ENCODE results near the gene DLG2.

The DLG2 gene

DNA sequence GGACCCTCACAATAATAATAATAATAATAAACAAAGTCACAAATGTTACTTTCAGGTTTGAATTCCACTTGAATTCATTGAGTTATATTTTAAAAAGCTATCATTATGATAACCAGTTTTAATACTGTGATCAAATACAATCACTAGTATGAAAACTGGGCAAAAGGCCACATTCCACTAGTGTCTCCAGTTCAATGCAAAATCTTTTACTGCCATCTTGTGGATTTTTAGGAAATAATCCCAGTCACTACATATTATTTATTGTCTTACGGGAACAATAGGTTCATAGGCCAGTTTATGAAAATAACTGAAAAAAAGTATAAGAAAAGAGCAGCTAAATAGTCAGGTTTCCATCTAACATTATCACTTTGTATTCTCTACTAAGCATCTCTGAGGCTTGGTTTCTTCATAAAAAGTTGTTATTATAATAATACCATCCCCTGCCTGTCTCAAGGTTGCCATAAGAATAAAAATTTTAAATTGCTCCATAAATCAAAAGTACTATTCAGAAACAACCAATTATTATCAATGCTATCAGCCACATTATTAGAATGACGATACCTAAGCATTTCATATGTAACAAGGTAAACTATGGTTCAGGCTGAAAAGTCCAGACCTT, 1807.1 kb downstream of the DLG2 start:
- Histone ChIP-seq H3K27me3 (replicated peaks in 2 of 5; ENCODE audit: control insufficient read depth in 4 of 5, insufficient read depth in 5 of 5, low read length in 4 of 5) (peaks cover 0 to 2% (median 0%) of the 10 kb centered on the region in 5 experiments), H3K36me3 (ENCODE audit: control insufficient read depth in 4 of 4, insufficient read depth in 4 of 4, low read length in 3 of 4) (no peaks in the 10 kb centered on the region), H3K9me3 (ENCODE audit: control extremely low read depth in 1 of 5, control insufficient read depth in 4 of 5, insufficient read depth in 2 of 5, low read depth in 1 of 5, low read length in 4 of 5) (no peaks in the 10 kb centered on the region), H3K27ac (ENCODE audit: insufficient read depth in 1 of 2, low read depth in 1 of 2, low read length in 2 of 2, poor library complexity in 1 of 2, severe bottlenecking in 2 of 2) (no peak overlapping the region), H3K4me3 (ENCODE audit: control insufficient read depth in 1 of 7, extremely low read depth in 1 of 7, insufficient read depth in 4 of 7, low read depth in 2 of 7, low read length in 6 of 7) (no peak overlapping the region), H3K4me1 (ENCODE audit: control extremely low read depth in 1 of 4, control insufficient read depth in 4 of 4, insufficient read depth in 4 of 4, low read length in 3 of 4) (no peaks in the 10 kb centered on the region)
- DNase-seq: peak; percentile 44 to 65 (median 58)
- CTCF ChIA-PET: interaction anchor here (0.9 to 4.2 kb wide), 13 partner anchors 10 to 1099 kb away, joined by 3 to 23 read pairs (median 4); no protein-coding TSS in a partner anchor
- POLR2A ChIA-PET: interaction anchor here (1.1 kb wide), 1 partner anchor 528 kb away, joined by 4 read pairs; no protein-coding TSS in a partner anchor
- WGBS (ENCODE audit: insufficient coverage): no CpG with 5 or more reads among the region's 2 CpGs

DNA sequence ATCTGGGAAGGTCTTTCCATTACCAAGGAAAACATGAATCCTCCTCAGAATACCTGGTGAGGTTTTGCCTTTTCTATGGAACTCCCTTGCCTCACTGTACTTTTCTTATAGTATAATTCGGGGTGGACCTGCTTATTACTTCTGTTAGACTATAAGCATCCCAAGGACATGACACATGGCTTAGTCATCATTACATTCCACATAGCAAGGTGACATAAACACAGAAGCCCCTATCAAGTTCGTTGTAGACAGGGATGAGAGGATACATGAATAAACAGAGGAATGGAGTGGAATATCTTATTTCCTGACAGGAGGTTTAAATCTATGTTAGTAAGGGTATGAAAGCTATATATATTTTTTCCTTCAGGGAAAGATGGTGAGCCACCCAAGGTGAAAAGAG, 1808.8 kb downstream of the DLG2 start:
- Histone ChIP-seq H3K27ac (ENCODE audit: insufficient read depth in 1 of 2, low read depth in 1 of 2, low read length in 2 of 2, poor library complexity in 1 of 2, severe bottlenecking in 2 of 2) (no peak overlapping the region), H3K4me3 (ENCODE audit: control insufficient read depth in 1 of 7, extremely low read depth in 1 of 7, insufficient read depth in 4 of 7, low read depth in 2 of 7, low read length in 6 of 7) (no peak overlapping the region), H3K4me1 (ENCODE audit: control extremely low read depth in 1 of 4, control insufficient read depth in 4 of 4, insufficient read depth in 4 of 4, low read length in 3 of 4) (no peaks in the 10 kb centered on the region), H3K36me3 (ENCODE audit: control insufficient read depth in 4 of 4, insufficient read depth in 4 of 4, low read length in 3 of 4) (no peaks in the 10 kb centered on the region), H3K9me3 (ENCODE audit: control extremely low read depth in 1 of 5, control insufficient read depth in 4 of 5, insufficient read depth in 2 of 5, low read depth in 1 of 5, low read length in 4 of 5) (no peaks in the 10 kb centered on the region), H3K27me3 (replicated peaks in 2 of 5; ENCODE audit: control insufficient read depth in 4 of 5, insufficient read depth in 5 of 5, low read length in 4 of 5) (peaks cover 0 to 3% (median 0%) of the 10 kb centered on the region in 5 experiments)
- ChIA-PET CTCF (interaction anchor here (0.9 to 3.7 kb wide), 5 partner anchors 9 to 524 kb away, joined by 3 to 24 read pairs (median 3); no protein-coding TSS in a partner anchor), POLR2A (no interaction called here)
- WGBS (ENCODE audit: insufficient coverage): 100% methylated on average over 1 of the region's 2 CpGs
- no peak for DNase-seq

DNA sequence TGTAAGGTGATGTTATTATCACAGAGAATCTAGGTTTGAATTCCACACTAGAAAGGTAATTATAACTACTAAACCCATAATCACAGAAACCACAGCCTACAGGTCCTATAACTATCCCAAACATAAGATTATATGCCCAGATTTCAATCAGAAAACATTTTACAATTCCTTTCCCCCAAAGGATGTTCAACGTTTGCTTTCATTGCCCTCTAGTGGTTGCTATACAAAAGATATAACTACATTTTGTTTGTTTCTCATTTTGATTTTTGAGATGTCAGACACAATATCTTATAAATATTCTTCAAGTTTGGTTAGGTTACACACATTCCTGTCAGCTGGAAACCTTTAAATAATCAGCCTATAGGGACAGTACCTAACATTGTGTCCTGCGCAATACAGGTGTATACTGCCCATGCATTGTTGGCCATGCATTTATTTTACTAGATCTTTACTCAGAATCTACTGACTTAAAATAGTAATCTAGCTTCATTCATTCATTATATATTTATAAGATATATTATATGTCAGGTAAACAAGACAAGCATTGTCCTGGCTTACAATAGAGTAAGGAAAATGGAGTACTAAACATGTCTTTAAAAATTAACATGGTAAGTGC, 1810.5 kb downstream of the DLG2 start:
- no peaks in the 10 kb centered on the region for H3K4me1 ChIP-seq (ENCODE audit: control extremely low read depth in 1 of 4, control insufficient read depth in 4 of 4, insufficient read depth in 4 of 4, low read length in 3 of 4)
- no peak overlapping the region for H3K4me3 ChIP-seq (ENCODE audit: control insufficient read depth in 1 of 7, extremely low read depth in 1 of 7, insufficient read depth in 4 of 7, low read depth in 2 of 7, low read length in 6 of 7)
- no peaks in the 10 kb centered on the region for H3K36me3 ChIP-seq (ENCODE audit: control insufficient read depth in 4 of 4, insufficient read depth in 4 of 4, low read length in 3 of 4)
- H3K27me3 ChIP-seq (replicated peaks in 2 of 5; ENCODE audit: control insufficient read depth in 4 of 5, insufficient read depth in 5 of 5, low read length in 4 of 5): peaks cover 0 to 3% (median 0%) of the 10 kb centered on the region in 5 experiments
- no CpG with 5 or more reads among the region's 2 CpGs for whole genome bisulfite sequencing (ENCODE audit: insufficient coverage)
- CTCF ChIA-PET: interaction anchor here (1.0 to 3.7 kb wide), 9 partner anchors 10 to 949 kb away, joined by 3 to 24 read pairs (median 6); no protein-coding TSS in a partner anchor
- POLR2A ChIA-PET: no interaction called here
- H3K27ac ChIP-seq (ENCODE audit: insufficient read depth in 1 of 2, low read depth in 1 of 2, low read length in 2 of 2, poor library complexity in 1 of 2, severe bottlenecking in 2 of 2): no peak overlapping the region
- no peaks in the 10 kb centered on the region for H3K9me3 ChIP-seq (ENCODE audit: control extremely low read depth in 1 of 5, control insufficient read depth in 4 of 5, insufficient read depth in 2 of 5, low read depth in 1 of 5, low read length in 4 of 5)
- DNase-seq: peak in 2 of 3 donors; percentile 22 to 34

DNA sequence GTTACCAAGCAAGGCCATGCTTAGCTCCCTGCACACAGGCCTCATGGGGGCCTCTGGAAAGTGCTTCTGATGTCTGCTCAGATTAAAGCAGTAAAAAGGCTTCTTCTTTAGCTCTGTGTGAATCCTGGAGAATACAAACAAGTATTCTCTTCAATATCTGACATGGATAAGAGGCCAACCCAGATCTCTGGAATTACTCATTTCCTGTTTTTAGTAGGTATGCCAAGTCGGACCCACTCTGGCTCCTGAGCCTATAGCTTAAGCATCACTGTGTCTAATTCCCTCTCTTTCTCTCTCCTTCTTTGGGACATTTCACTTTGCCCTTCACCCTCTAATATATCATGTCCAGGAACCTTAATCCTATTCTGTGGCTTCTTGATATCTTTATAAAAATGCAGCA, 1811.4 kb downstream of the DLG2 start:
- H3K27me3 ChIP-seq (replicated peaks in 2 of 5; ENCODE audit: control insufficient read depth in 4 of 5, insufficient read depth in 5 of 5, low read length in 4 of 5): peaks cover 0 to 5% (median 0%) of the 10 kb centered on the region in 5 experiments
- no peaks in the 10 kb centered on the region for H3K36me3 ChIP-seq (ENCODE audit: control insufficient read depth in 4 of 4, insufficient read depth in 4 of 4, low read length in 3 of 4)
- ChIA-PET CTCF (interaction anchor here (0.8 to 3.7 kb wide), 13 partner anchors 8 to 1099 kb away, joined by 3 to 24 read pairs (median 4); no protein-coding TSS in a partner anchor), POLR2A (no interaction called here)
- DNase-seq: no peak
- H3K4me3 ChIP-seq (ENCODE audit: control insufficient read depth in 1 of 7, extremely low read depth in 1 of 7, insufficient read depth in 4 of 7, low read depth in 2 of 7, low read length in 6 of 7): no peak overlapping the region
- no peaks in the 10 kb centered on the region for H3K4me1 ChIP-seq (ENCODE audit: control extremely low read depth in 1 of 4, control insufficient read depth in 4 of 4, insufficient read depth in 4 of 4, low read length in 3 of 4)
- no peak overlapping the region for H3K27ac ChIP-seq (ENCODE audit: insufficient read depth in 1 of 2, low read depth in 1 of 2, low read length in 2 of 2, poor library complexity in 1 of 2, severe bottlenecking in 2 of 2)
- 100% methylated on average over 1 of the region's 1 CpG for WGBS (ENCODE audit: insufficient coverage)
- H3K9me3 ChIP-seq (ENCODE audit: control extremely low read depth in 1 of 5, control insufficient read depth in 4 of 5, insufficient read depth in 2 of 5, low read depth in 1 of 5, low read length in 4 of 5): no peaks in the 10 kb centered on the region

DNA sequence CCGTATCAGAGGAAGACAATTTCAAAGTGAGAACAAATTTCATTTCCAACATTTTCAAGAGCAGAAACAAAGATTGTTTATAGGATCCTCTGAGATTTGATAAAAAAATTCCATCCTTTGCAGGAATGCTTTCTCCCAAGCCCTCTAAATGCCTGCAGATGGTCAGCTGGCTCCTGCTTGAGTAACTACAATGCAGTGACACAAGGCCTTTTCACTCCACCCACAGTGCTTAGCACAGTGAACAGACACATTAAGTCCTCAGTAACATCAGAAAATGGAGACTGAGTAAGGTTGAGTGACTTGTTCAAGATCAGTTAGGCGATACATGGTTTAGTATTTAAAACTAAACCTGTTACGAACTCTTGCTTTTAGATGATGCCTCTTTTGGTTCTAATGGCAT, 1813.8 kb downstream of the DLG2 start:
- POLR2A ChIA-PET: no interaction called here
- CTCF ChIA-PET: no interaction called here
- H3K4me3 ChIP-seq (ENCODE audit: control insufficient read depth in 1 of 7, extremely low read depth in 1 of 7, insufficient read depth in 4 of 7, low read depth in 2 of 7, low read length in 6 of 7): no peak overlapping the region
- 93% methylated on average over 2 of the region's 3 CpGs for WGBS (ENCODE audit: insufficient coverage)
- peaks cover 0 to 11% (median 6%) of the 10 kb centered on the region in 5 experiments for H3K27me3 ChIP-seq (replicated peaks in 2 of 5; ENCODE audit: control insufficient read depth in 4 of 5, insufficient read depth in 5 of 5, low read length in 4 of 5)
- H3K36me3 ChIP-seq (ENCODE audit: control insufficient read depth in 4 of 4, insufficient read depth in 4 of 4, low read length in 3 of 4): no peaks in the 10 kb centered on the region
- H3K27ac ChIP-seq (ENCODE audit: insufficient read depth in 1 of 2, low read depth in 1 of 2, low read length in 2 of 2, poor library complexity in 1 of 2, severe bottlenecking in 2 of 2): no peak overlapping the region
- no peak for DNase-seq
- no peaks in the 10 kb centered on the region for H3K9me3 ChIP-seq (ENCODE audit: control extremely low read depth in 1 of 5, control insufficient read depth in 4 of 5, insufficient read depth in 2 of 5, low read depth in 1 of 5, low read length in 4 of 5)
- H3K4me1 ChIP-seq (ENCODE audit: control extremely low read depth in 1 of 4, control insufficient read depth in 4 of 4, insufficient read depth in 4 of 4, low read length in 3 of 4): no peaks in the 10 kb centered on the region

DNA sequence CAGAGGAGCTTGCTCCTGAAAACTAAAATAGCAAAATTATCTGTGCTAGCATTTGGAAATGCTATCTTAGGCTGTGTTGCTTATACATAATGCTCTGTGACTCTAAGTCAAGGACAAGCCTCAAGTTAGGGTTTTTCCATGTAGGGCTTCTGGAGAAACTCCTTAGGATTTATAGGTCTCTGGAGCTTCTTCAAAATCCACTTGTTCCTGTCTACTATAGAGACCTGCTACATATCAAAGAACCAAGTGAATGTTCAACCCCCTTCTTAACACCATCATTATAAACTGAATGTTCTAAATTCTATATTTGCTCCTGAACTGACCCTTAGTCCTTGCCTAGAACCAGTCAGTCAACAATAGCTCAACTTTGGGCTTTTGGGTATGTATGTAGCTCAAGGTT, 1817.9 kb downstream of the DLG2 start:
- no peak overlapping the region for H3K4me3 ChIP-seq (ENCODE audit: control insufficient read depth in 1 of 7, extremely low read depth in 1 of 7, insufficient read depth in 4 of 7, low read depth in 2 of 7, low read length in 6 of 7)
- no peak overlapping the region for H3K27ac ChIP-seq (ENCODE audit: insufficient read depth in 1 of 2, low read depth in 1 of 2, low read length in 2 of 2, poor library complexity in 1 of 2, severe bottlenecking in 2 of 2)
- no peak for DNase-seq
- H3K4me1 ChIP-seq (ENCODE audit: control extremely low read depth in 1 of 4, control insufficient read depth in 4 of 4, insufficient read depth in 4 of 4, low read length in 3 of 4): no peaks in the 10 kb centered on the region
- H3K36me3 ChIP-seq (ENCODE audit: control insufficient read depth in 4 of 4, insufficient read depth in 4 of 4, low read length in 3 of 4): no peaks in the 10 kb centered on the region
- POLR2A ChIA-PET: no interaction called here
- peaks cover 0 to 17% (median 6%) of the 10 kb centered on the region in 5 experiments for H3K27me3 ChIP-seq (replicated peaks in 2 of 5; ENCODE audit: control insufficient read depth in 4 of 5, insufficient read depth in 5 of 5, low read length in 4 of 5)
- CTCF ChIA-PET: no interaction called here
- H3K9me3 ChIP-seq (ENCODE audit: control extremely low read depth in 1 of 5, control insufficient read depth in 4 of 5, insufficient read depth in 2 of 5, low read depth in 1 of 5, low read length in 4 of 5): no peaks in the 10 kb centered on the region

DNA sequence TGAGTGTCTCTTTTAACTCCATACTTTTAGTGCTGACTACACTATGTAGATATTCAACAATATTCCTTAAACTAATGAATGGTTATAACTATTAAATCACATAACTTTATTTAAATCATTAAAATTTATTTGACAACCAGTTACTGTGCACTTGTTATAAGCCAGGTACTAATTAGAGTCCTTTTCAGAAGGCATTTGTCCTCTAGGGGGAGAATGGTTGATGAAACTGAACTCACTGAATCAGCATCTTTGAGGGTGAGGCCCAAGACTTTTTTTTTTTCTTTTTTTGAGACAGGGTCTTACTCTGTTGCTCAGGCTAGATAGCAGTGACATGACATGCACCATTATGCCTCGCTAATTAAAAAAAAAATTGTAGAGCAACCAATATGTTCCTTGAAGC, 1825.3 kb downstream of the DLG2 start:
- no peak overlapping the region for H3K27ac ChIP-seq (ENCODE audit: insufficient read depth in 1 of 2, low read depth in 1 of 2, low read length in 2 of 2, poor library complexity in 1 of 2, severe bottlenecking in 2 of 2)
- 100% methylated on average over 1 of the region's 1 CpG for WGBS (ENCODE audit: insufficient coverage)
- H3K4me3 ChIP-seq (ENCODE audit: control insufficient read depth in 1 of 7, extremely low read depth in 1 of 7, insufficient read depth in 4 of 7, low read depth in 2 of 7, low read length in 6 of 7): no peak overlapping the region
- no peaks in the 10 kb centered on the region for H3K9me3 ChIP-seq (ENCODE audit: control extremely low read depth in 1 of 5, control insufficient read depth in 4 of 5, insufficient read depth in 2 of 5, low read depth in 1 of 5, low read length in 4 of 5)
- CTCF ChIA-PET: interaction anchor here (1.0 to 1.4 kb wide), 2 partner anchors 15 to 18 kb away, joined by 3 to 4 read pairs; no protein-coding TSS in a partner anchor
- no peak for DNase-seq
- H3K4me1 ChIP-seq (ENCODE audit: control extremely low read depth in 1 of 4, control insufficient read depth in 4 of 4, insufficient read depth in 4 of 4, low read length in 3 of 4): no peaks in the 10 kb centered on the region
- POLR2A ChIA-PET: no interaction called here
- H3K36me3 ChIP-seq (ENCODE audit: control insufficient read depth in 4 of 4, insufficient read depth in 4 of 4, low read length in 3 of 4): no peaks in the 10 kb centered on the region
- H3K27me3 ChIP-seq (replicated peaks in 2 of 5; ENCODE audit: control insufficient read depth in 4 of 5, insufficient read depth in 5 of 5, low read length in 4 of 5): peaks cover 0 to 2% (median 0%) of the 10 kb centered on the region in 5 experiments

Data from common myeloid progenitor, CD34-positive (primary cell).